ENCODE data around the gene USP14.

- TF ChIP-seq SREBF2 (IDR thresholded peaks at IDR 0.05), result no peak
- TF ChIP-seq CTCF (IDR thresholded peaks at IDR 0.05), result no peak
- no peak for TF ChIP-seq SMC3 (IDR thresholded peaks at IDR 0.05)
- no peak for TF ChIP-seq CBX8 (IDR thresholded peaks at IDR 0.05)
- TF ChIP-seq PHF8 (IDR thresholded peaks at IDR 0.05; ENCODE audit: borderline replicate concordance, low read depth), result no peak
- no peak for TF ChIP-seq CHD2 (IDR thresholded peaks at IDR 0.05; ENCODE audit: low read length, partially characterized antibody)
- TF ChIP-seq KDM1A (IDR thresholded peaks at IDR 0.05; ENCODE audit: low read depth), result no peak
- TF ChIP-seq CEBPB (IDR thresholded peaks at IDR 0.05), result no peak
Observed at GRCh38 chr18:227374-227773, 69.0 kb downstream of the USP14 start.
